ENCODE data around the gene KRTAP10-2.

DNA sequence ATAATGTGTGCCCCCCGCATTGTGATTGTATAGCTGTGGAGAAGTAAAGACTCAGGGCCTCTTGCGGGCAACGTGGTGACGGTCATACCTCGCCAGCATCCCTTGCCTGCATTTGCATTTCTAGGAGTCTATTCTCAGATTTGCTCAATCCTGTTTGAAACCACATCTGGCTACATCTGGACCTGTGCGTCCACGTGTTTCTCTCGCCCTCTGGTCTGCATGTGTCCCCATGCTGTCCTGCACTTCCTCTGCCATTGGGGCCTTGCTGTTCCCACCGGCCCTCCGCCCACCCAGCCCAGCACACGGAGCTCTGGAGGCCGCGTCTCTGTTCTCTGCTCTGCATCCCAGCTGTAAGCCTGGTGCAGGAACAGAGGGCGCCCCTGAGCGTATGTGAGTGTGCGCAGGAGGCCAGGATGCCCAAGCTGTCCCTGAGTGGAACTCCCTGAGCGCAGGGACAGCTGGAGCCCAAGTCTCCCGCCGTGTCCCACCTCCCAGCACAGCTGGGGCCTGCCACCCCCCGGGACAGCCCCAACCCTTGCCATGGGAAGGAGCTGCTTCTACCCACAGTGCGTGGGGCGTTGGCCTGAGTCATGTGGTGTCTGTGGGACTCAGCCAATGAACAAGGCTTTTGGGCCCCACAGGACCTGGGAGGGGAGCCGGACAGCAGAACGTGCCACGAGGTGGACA lies 1.6 kb downstream of the KRTAP10-2 start:
- TF ChIP-seq POLR2A (IDR thresholded peaks at IDR 0.05) (no peak), POLR2AphosphoS5 (IDR thresholded peaks at IDR 0.05) (no peak), EP300 (IDR thresholded peaks at IDR 0.05) (no peak)
- TF ChIP-seq, protein P1, sequence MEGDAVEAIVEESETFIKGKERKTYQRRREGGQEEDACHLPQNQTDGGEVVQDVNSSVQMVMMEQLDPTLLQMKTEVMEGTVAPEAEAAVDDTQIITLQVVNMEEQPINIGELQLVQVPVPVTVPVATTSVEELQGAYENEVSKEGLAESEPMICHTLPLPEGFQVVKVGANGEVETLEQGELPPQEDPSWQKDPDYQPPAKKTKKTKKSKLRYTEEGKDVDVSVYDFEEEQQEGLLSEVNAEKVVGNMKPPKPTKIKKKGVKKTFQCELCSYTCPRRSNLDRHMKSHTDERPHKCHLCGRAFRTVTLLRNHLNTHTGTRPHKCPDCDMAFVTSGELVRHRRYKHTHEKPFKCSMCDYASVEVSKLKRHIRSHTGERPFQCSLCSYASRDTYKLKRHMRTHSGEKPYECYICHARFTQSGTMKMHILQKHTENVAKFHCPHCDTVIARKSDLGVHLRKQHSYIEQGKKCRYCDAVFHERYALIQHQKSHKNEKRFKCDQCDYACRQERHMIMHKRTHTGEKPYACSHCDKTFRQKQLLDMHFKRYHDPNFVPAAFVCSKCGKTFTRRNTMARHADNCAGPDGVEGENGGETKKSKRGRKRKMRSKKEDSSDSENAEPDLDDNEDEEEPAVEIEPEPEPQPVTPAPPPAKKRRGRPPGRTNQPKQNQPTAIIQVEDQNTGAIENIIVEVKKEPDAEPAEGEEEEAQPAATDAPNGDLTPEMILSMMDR (IDR thresholded peaks at IDR 0.05): no peak
